GOT3 (cell line): ENCODE data around the gene PLEKHA5.
"Not testable (repeated sequence)": the region's sequence is repeated elsewhere in the genome, so short reads cannot be mapped to it uniquely, and the experiment has no call there.

Source experiments
- DNase-seq: peaks from one replicate; lab custom pipeline; 2025; ENCODE audit warnings: mixed read lengths; lab: John Stamatoyannopoulos, UW

PLEKHA5 gene

GRCh38 chr12:19129486-19130223 is at the start of gene PLEKHA5:
Gene PLEKHA5 (plus strand): TSS chr12:19129733. CDS start chr12:19129800, 67 bp downstream.
- no peak for DNase-seq

GRCh38 chr12:19080918-19081317 is 48.6 kb upstream of the PLEKHA5 start:
- DNase-seq: no peak

GRCh38 chr12:19082365-19082911 is 47.1 kb upstream of the PLEKHA5 start:
- DNase-seq: no peak

GRCh38 chr12:19084547-19084946 is 45.0 kb upstream of the PLEKHA5 start:
- no peak for DNase-seq

- no peak for DNase-seq
These were observed 44.4 kb upstream of the PLEKHA5 start for GRCh38 chr12:19085090-19085489.

- no peak for DNase-seq
These were observed 40.9 kb upstream of the PLEKHA5 start for GRCh38 chr12:19088606-19089005.

GRCh38 chr12:19092482-19092881 is 37.1 kb upstream of the PLEKHA5 start:
- DNase-seq: not testable (repeated sequence)

- DNase-seq: no peak
These were observed 36.3 kb upstream of the PLEKHA5 start for GRCh38 chr12:19093218-19093617.

GRCh38 chr12:19095331-19095730 is 34.2 kb upstream of the PLEKHA5 start:
- no peak for DNase-seq

- no peak for DNase-seq
These were observed 33.6 kb upstream of the PLEKHA5 start for GRCh38 chr12:19095756-19096480.

- DNase-seq: no peak
These were observed 24.1 kb upstream of the PLEKHA5 start for GRCh38 chr12:19105463-19105862.

- no peak for DNase-seq
These were observed 21.8 kb upstream of the PLEKHA5 start for GRCh38 chr12:19107750-19108149.

GRCh38 chr12:19110221-19110940 is 19.2 kb upstream of the PLEKHA5 start:
- DNase-seq: no peak

GRCh38 chr12:19113464-19113863 is 16.1 kb upstream of the PLEKHA5 start:
- no peak for DNase-seq

- DNase-seq: no peak
These were observed 14.2 kb upstream of the PLEKHA5 start for GRCh38 chr12:19115285-19115684.

- no peak for DNase-seq
These were observed 10.1 kb upstream of the PLEKHA5 start for GRCh38 chr12:19119440-19119839.

GRCh38 chr12:19120795-19121194 is 8.7 kb upstream of the PLEKHA5 start:
- no peak for DNase-seq

- no peak for DNase-seq
These were observed 8.0 kb upstream of the PLEKHA5 start for GRCh38 chr12:19121449-19122018.

GRCh38 chr12:19125325-19125724 is 4.2 kb upstream of the PLEKHA5 start:
- DNase-seq: no peak

- no peak for DNase-seq
These were observed 2.3 kb upstream of the PLEKHA5 start for GRCh38 chr12:19127270-19127669.

- no peak for DNase-seq
These were observed 1.0 kb upstream of the PLEKHA5 start for GRCh38 chr12:19128485-19128884.

GRCh38 chr12:19129122-19129485 is 429 bp upstream of the PLEKHA5 start:
- no peak for DNase-seq
